Heart left ventricle (tissue), 13 donors: ENCODE data around the gene IFFO2.

ENCODE experiments used
- POLR2A ChIP-seq, 2 donors: fragments of 450-650 bp; IDR thresholded peaks; one replicate each; pipeline ENCODE4 v1.6.1; 2017; ENCODE audit warnings: antibody characterized with exemption in 2 of 2, mild to moderate bottlenecking in 2 of 2, moderate library complexity in 2 of 2
- TF ChIP-seq, protein P1 (sequence below), 12 donors: fragments of 200-600 bp; sonication (generic) in 4 of 12; IDR thresholded peaks; one replicate each; pipeline versions ENCODE4 v1.5.0 to v1.8.0; 2018 to 2022; ENCODE audit warnings: antibody characterized with exemption in 12 of 12, mild to moderate bottlenecking in 5 of 12
- donor health status: ischemic (EF 13 %, LVEDD 7.1; RV severe dilation, severe dysfunction).
- donor health status: DM: no; HTN: yes; CAD: no.
- donor health status: DM: no; HTN: no; CAD: no.
- donor health status: ischemic (EF 25% LVEDD 6.9; RV normal size, moderate dysfunction).
- donor health status: ischemic (EF 25% LVEDD 5.7; RV mildly dilated, moderate dysfunction).
- donor health status: ischemic (EF 35%, LVEDD 5.7; RV mildly dilated, moderate dysfunction).
- donor health status: nonischemic (EF 11% LVEDD 7.7; RV severe dilation, severe dysfunction).
- donor health status: DM: yes; HTN: yes; CAD: no.
- donor health status: PGD.
- donor health status: ischemic (EF 29% LVEDD 5.4; RV normal size, mild dysfunction).
- donor health status: nonischemic (EF 23%, LVEDD 6.1; RV moderate dilation, normal function).

DNA sequence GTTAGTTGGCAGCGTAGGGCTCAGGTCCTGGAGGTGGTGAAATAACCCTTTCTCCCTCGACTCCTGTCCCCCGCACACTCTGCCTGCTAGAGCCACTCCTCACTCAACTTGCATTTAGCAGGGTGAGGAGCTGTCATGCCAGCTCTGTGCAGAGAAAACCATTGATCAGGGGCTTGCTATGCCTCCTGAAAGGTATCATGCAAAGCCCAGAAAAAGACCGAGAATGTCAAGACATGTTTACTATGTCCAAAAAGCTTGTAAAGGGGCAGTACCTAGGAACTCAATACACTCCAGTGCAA is 72.1 kb downstream of the IFFO2 start:
- no peak for TF ChIP-seq POLR2A (IDR thresholded peaks at IDR 0.05)
- TF ChIP-seq, protein P1, sequence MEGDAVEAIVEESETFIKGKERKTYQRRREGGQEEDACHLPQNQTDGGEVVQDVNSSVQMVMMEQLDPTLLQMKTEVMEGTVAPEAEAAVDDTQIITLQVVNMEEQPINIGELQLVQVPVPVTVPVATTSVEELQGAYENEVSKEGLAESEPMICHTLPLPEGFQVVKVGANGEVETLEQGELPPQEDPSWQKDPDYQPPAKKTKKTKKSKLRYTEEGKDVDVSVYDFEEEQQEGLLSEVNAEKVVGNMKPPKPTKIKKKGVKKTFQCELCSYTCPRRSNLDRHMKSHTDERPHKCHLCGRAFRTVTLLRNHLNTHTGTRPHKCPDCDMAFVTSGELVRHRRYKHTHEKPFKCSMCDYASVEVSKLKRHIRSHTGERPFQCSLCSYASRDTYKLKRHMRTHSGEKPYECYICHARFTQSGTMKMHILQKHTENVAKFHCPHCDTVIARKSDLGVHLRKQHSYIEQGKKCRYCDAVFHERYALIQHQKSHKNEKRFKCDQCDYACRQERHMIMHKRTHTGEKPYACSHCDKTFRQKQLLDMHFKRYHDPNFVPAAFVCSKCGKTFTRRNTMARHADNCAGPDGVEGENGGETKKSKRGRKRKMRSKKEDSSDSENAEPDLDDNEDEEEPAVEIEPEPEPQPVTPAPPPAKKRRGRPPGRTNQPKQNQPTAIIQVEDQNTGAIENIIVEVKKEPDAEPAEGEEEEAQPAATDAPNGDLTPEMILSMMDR (IDR thresholded peaks at IDR 0.05): peak in 1 of 12 donors; percentile 21
